Subcutaneous adipose tissue (tissue), 4 donors: ENCODE results near the gene HMGB2. TPM values are rescaled to one million over a fixed set of nuclear protein-coding genes. Genes with fewer than 3 reads are reported as not detected.

Experiments used
- total RNA-seq, 4 donors: library from RNA; depleted of rRNA; stranded (reverse); fragments of >200 nt; gene quantifications; one replicate each; pipeline ENCODE4 v1.1.0, GENCODE V29; 2016
- TF ChIP-seq, protein P1 (sequence below): fragments of 450-650 bp; IDR thresholded peaks from one replicate; pipeline ENCODE4 v1.5.1; 2016; ENCODE audit warnings: low read depth, mild to moderate bottlenecking, control low read depth, antibody characterized with exemption, moderate library complexity

The HMGB2 gene
- total RNA-seq, 4 donors from 2014 or later: 49.6 to 103 (median 70.4) TPM

GRCh38 chr4:173333658-173334084 is 487 bp downstream of the HMGB2 start:
- TF ChIP-seq, protein P1, sequence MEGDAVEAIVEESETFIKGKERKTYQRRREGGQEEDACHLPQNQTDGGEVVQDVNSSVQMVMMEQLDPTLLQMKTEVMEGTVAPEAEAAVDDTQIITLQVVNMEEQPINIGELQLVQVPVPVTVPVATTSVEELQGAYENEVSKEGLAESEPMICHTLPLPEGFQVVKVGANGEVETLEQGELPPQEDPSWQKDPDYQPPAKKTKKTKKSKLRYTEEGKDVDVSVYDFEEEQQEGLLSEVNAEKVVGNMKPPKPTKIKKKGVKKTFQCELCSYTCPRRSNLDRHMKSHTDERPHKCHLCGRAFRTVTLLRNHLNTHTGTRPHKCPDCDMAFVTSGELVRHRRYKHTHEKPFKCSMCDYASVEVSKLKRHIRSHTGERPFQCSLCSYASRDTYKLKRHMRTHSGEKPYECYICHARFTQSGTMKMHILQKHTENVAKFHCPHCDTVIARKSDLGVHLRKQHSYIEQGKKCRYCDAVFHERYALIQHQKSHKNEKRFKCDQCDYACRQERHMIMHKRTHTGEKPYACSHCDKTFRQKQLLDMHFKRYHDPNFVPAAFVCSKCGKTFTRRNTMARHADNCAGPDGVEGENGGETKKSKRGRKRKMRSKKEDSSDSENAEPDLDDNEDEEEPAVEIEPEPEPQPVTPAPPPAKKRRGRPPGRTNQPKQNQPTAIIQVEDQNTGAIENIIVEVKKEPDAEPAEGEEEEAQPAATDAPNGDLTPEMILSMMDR: no peak

DNA sequence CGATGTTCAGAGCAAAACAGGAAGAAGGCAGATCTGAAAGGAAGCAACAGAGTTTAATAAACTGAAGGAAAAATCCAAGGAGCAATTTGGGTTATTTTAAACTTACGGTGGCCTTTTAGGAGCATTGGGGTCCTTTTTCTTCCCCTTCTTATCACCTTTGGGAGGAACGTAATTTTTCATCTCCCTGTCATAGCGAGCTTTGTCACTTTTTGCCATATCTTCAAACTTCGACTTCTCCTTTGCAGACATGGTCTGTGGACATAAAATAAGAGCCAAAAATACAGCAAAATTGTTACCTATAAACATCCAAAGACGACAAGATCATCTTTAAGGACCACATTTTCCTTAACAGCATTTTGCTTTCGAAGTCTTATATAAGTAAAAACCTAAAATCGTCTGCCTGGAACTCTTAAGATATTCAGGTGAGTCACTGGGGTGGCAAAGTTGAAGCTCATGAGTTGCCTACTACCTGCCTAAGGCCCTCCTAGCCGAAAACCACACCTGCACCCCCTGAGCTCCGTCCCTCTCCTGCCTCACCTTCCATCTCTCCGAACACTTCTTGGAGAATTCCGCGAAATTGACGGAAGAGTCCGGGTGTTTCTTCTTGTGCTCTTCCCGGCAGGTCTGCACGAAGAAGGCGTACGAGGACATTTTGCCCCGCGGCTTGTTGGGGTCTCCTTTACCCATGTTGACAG is 1.0 kb downstream of the HMGB2 start:
- TF ChIP-seq, protein P1: no peak

DNA sequence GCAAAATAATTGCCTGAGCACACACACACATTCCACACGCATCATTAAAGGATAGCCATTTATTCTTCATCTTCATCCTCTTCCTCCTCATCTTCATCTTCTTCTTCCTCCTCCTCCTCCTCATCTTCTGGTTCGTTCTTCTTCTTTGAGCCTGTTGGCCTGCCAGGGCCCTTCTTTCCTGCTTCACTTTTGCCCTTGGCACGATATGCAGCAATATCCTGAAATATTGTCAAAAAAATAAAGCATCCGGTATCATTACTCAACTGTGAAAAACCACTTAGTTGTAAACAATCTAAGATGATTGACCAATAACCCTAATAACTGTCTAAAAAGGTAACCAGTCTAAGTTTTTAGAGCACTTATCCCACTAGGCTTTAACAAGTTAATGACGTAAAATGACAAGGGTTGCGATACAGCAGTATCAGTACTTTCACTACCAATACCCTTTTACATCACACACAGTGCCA is 2.1 kb downstream of the HMGB2 start:
- TF ChIP-seq, protein P1: no peak

DNA sequence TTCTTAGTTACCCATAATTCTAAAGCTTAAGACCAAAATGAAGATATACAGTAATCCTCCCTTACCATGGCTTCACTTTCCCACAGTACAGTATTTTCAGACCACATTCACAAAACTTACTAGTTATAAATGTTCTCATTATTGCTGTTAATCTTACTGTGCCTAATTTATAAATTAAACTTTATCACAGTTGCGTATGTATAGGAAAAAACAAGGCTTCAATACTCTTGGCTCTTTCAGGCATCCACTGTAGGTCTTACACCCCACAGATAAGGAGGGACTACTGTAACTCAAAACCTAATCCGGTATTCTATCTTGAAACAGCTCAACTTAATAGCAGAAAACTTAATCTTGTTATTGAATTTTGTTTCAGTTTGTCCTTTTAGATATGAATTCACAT is 3.6 kb downstream of the HMGB2 start:
- TF ChIP-seq, protein P1: no peak

DNA sequence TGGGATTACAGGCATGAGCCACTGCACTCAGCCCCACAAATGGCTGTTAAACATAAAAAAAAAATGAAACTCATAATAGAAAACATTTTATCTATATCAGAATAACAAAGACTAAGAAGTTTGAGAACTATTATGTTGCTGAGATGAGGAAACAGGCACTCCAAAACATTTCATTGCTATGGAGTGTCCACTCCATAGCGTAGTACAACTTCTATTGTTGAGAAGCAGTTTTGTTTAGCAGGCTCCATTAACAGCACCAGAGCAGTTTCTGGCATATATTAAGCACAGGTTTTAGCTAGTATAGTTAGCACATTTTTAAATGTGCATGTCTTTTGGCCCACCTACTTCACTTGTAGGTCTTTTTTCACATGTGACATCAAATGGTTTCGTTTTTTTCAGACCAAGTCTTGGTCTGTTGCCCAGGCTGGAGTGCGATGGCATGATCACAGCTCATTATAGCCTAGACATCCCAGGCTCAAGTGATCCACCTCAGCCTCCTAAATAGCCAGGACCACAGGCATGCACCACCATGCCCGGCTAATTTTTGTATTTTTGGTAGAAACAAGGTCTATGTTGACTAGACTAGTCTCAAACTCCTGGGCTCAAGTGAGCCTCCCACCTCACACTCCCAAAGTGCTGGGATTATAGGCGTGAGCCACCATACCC is 5.8 kb downstream of the HMGB2 start:
- TF ChIP-seq, protein P1: no peak

GRCh38 chr4:173325007-173325736 is 9.0 kb downstream of the HMGB2 start:
- TF ChIP-seq, protein P1: no peak

DNA sequence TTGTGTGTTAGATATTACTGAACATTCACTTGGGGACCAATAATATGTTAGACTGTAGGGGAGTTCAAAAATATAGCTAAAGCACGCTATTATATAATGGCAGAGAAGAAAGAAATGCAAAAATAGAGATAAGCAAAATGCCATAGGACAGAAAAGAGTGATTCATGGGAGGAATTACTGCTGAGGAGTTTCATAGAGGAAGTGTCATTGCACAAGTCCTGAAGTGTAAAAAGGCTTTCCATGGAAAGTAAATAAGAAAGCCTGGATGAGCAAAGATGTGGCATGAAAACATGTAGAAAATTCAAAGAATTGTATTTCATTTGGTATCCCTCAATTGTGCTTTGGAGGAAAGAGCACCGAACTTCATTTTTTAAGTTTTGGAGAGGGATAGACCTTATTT is 14.5 kb downstream of the HMGB2 start:
- TF ChIP-seq, protein P1: no peak
